ES-I3 (cell line): ENCODE measurements around the gene TMEM52.

ENCODE experiments used
- H3K36me3 ChIP-seq: 2 replicates; pipeline ENCODE4 v1.6.1; 2013; ENCODE audit warnings: mild to moderate bottlenecking, low read length, control low read depth, moderate library complexity; ENCODE audit not compliant: insufficient read depth
- H3K4me1 ChIP-seq: 2 replicates; pipeline ENCODE4 v1.6.1; 2013; ENCODE audit warnings: mild to moderate bottlenecking, control low read depth, low read length; ENCODE audit not compliant: insufficient read depth
- H3K9ac ChIP-seq: 2 replicates; pipeline ENCODE4 v1.6.1; 2013; ENCODE audit warnings: low read depth, mild to moderate bottlenecking, low read length, moderate library complexity
- H3K9me3 ChIP-seq: 2 replicates; pipeline ENCODE4 v1.6.1; 2013; ENCODE audit warnings: mild to moderate bottlenecking, low read length, moderate library complexity; ENCODE audit not compliant: control insufficient read depth, insufficient read depth

The TMEM52 gene

DNA sequence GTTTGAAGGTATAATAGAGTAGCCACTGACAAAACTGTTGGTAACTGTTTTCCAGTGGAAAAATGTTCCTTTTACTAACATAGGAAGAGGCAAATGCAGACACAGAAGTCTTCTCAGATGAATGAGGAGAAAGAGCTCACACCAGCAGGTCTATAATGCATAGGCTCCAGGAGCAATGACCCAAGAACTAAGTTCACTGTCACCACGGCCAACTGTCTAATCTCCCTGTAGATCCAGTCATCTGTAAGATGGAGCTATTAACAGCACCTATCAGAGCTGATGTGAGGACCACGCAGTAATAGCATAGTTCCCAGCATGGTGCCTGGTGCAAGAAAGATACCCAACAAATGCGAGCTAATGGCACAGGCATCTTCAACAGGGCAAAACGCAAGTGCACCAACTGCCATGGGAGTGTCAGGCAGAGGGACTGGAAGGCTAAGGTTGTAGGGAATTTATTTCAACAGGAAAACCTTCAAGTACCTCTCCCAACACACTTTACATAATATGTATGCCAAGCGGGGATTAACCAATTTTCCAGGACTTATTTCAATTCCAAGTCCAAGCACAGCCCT lies 41.1 kb downstream of the TMEM52 start:
- Histone ChIP-seq H3K4me1 (0 out of 2 replicates have a peak, but pooled peaks cover 10% of the 10 kb centered on the region), H3K9ac (no peak overlapping the region), H3K9me3 (no peaks in the 10 kb centered on the region), H3K36me3 (peaks cover 17% of the 10 kb centered on the region)

DNA sequence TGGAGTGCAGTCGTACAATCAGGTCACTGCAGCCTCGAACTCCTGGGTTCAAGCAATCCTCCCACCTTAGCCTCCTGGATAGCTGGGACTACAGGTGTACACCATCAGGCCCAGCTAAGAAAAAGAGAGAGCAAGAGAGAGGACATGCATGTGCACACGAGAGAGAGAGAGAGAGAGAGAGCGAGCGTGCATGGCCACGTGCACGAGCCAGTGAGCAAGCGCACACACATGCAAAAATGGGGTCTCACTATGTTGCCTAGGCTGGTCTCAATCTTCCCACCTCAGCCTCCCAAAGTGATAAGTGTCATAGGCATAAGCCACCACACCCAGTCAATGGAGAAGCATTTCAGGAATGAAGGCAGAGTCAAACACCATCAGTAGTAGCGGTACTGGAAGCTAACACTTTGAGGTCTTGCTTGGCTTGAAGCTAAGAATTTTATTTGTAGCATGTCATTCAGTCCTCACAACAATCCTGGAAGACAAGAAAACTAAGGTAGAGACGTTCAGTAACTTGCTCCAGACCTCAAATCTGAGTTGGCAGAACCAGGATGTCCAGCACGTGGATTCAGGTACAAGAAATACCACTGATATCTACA lies 42.6 kb downstream of the TMEM52 start:
- Histone ChIP-seq H3K36me3 (peaks cover 19% of the 10 kb centered on the region), H3K4me1 (0 out of 2 replicates have a peak, but pooled peaks cover 7% of the 10 kb centered on the region), H3K9ac (no peak overlapping the region), H3K9me3 (no peaks in the 10 kb centered on the region)

DNA sequence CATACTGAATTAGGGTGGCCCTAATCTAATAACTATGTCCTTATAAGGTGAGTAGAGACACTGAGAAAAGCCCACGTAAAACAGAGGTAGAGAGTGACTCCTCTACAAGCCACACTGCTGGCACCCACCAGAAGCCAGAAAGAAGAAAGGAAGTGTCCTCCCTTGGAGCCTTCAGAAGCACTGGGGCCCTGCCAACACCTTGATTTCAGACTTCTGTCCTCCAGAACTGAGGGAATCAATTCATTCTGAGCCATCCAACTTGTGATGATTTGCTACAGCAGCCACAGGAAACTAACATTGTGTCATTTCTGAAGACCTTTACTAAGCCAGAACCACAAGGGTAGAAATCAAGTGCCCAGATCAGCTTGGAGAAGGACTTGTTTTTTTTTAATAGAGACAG lies 43.1 kb downstream of the TMEM52 start:
- Histone ChIP-seq H3K9ac (no peak overlapping the region), H3K4me1 (0 out of 2 replicates have a peak, but pooled peaks cover 2% of the 10 kb centered on the region), H3K9me3 (no peaks in the 10 kb centered on the region), H3K36me3 (peaks cover 19% of the 10 kb centered on the region)

DNA sequence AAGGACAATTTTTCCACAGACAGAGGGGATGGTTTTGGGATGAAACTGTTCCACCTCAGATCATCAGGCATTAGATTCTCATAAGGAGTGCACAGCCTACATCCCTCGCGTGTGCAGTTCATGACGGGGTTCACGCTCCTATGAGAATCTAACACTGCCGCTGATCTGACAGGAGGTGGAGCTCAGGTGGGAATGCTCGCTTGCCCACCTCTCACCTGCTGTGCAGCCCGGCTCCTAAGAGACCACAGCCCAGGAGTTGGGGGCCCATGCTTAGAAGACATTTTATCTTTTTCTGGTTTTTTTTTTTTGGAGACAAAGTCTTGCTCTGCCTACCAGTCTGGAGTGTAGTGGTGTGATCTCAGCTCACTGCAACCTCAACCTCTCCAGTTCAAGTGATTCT lies 44.2 kb downstream of the TMEM52 start:
- Histone ChIP-seq H3K9me3 (no peaks in the 10 kb centered on the region), H3K4me1 (no peaks in the 10 kb centered on the region), H3K9ac (no peak overlapping the region), H3K36me3 (peaks cover 19% of the 10 kb centered on the region)

DNA sequence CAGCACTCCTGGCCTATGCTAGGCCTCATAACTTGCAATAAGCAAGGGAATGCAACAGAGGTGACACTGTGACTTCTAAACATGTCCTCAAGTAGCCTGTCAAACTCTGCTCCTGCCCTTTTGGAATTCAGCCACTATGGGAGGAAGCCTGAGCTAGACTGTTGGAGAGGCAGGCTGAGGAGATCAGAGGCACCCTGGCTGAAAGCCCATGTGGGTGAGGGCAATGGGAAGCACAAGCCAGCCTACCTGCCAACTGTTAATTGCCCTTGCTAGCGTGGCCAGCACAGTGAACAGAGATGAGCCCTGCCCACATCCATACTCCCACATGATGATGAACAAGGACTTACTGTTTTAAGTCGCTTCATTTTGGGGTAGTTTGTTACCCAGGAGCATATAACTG lies 45.9 kb downstream of the TMEM52 start:
- Histone ChIP-seq H3K36me3 (peaks cover 19% of the 10 kb centered on the region), H3K4me1 (no peaks in the 10 kb centered on the region), H3K9me3 (no peaks in the 10 kb centered on the region)

DNA sequence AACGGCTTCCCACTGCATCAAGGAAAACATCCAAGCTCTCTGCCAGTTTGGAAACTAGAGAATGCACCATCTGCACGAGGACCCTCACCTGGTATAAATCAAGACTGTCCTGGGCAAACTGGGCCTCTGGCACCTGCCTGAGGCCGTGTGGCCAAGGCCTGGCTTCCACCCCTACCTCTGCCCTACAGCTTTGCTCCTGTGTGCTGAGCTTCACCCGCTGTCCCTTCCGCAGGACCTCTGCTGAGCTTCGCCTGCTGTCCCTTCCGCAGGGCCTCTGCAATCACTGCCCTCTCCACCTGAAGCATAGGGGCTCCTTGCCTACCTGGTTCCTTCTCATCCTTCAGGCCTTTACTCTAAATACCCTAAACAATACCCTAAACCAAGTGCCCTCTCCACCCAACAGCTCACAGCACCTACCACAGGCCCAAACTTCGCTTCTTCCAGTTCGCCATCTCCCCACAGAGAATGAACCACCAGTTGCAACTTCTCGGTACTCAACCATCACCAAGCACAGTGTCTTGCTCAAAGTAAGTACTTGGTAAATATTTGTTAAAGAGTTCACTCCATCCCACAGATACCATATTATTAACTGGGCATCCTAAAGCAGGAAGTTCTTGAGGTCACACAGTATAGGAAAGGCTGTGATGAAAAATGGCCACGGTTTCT lies 46.6 kb downstream of the TMEM52 start:
- Histone ChIP-seq H3K36me3 (peaks cover 19% of the 10 kb centered on the region), H3K4me1 (no peaks in the 10 kb centered on the region), H3K9me3 (no peaks in the 10 kb centered on the region), H3K9ac (no peak overlapping the region)

More for the DNA sequence above, 45.9 kb downstream of the TMEM52 start:
- no peak overlapping the region for H3K9ac ChIP-seq

DNA sequence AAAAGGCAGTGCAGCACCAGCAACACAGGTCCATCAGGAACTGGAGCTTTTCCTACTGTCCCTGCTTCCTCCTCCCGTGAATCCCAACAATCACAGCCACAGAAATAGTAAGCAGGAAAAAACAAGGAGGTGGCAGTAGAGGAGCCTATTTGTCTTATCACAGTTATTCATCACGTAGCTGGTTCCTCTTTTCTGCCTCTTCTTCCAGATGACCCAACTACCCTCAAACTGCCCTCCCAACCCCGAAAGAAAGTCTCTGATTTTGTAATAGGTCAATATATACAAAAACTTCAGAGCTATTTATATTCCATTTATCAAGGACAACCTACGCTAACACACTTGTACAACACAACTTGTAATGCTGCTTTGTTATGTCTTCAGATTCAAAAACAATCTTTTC lies 49.6 kb downstream of the TMEM52 start:
- Histone ChIP-seq H3K9me3 (no peaks in the 10 kb centered on the region), H3K36me3 (peaks cover 6% of the 10 kb centered on the region), H3K4me1 (no peaks in the 10 kb centered on the region), H3K9ac (no peak overlapping the region)
